Activated naive CD8-positive, alpha-beta T cell (primary cell): ENCODE data around the gene CAST.
"Not testable (repeated sequence)": the region's sequence is repeated elsewhere in the genome, so short reads cannot be mapped to it uniquely, and the experiment has no call there.

Experiments
- H3K27ac Mint-ChIP-seq: one replicate; pipeline ENCODE4 v1.8.0; 2021; ENCODE audit warnings: mixed read lengths
- H3K27me3 Mint-ChIP-seq: one replicate; pipeline ENCODE4 v1.8.0; 2021; ENCODE audit warnings: mixed read lengths
- H3K36me3 Mint-ChIP-seq: one replicate; pipeline ENCODE4 v1.8.0; 2021; ENCODE audit warnings: mixed read lengths
- H3K4me1 Mint-ChIP-seq: one replicate; pipeline ENCODE4 v1.8.0; 2021; ENCODE audit warnings: low read depth, mixed read lengths
- H3K4me3 Mint-ChIP-seq: one replicate; pipeline ENCODE4 v1.8.0; 2021; ENCODE audit warnings: mild to moderate bottlenecking, mixed read lengths
- H3K9me3 Mint-ChIP-seq: one replicate; pipeline ENCODE4 v1.8.0; 2021; ENCODE audit warnings: low read depth, mixed read lengths

The CAST gene

DNA sequence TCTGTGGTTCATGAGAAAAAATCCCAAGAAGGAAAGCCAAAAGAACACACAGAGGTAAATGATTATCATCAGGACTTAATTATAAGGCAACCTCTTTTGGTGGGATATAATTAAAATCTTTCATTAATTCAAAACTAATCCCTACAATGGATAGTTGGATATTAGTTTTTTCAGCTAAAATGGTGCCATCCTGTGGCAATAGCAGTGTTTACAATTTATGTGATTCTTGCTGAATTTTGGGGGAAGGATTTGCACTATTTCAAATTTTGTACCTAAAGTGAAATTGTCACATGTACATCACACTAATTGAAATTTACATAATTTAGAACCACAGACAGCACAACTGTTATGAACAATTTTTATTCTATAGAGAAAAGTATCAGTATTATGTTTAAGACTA is 67.0 kb downstream of the CAST start:
- Mint-ChIP-seq H3K4me3 (no peak overlapping the region), H3K36me3 (peaks cover 18% of the 10 kb centered on the region), H3K4me1 (peaks cover 3% of the 10 kb centered on the region)

DNA sequence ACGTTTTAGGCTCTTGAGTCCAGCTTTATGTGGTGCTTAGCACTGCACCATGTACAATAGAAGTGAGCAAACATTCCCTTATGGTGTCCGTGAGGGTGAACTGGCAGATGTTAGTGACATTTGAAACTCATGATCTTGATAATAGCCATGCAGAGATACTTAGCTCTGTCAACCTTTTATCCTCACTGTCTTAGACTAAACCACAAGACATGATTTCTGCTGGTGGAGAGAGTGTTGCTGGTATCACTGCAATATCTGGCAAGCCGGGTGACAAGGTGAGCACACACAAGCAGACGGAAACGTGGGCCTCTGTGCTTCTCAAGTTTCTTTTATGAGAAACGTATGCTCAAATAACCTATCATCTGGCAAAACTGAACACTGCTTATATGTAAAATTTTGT is 68.4 kb downstream of the CAST start:
- H3K27me3 Mint-ChIP-seq = no peaks in the 10 kb centered on the region
- no peak overlapping the region for H3K27ac Mint-ChIP-seq

More for the DNA sequence above, 67.0 kb downstream of the CAST start:
- Mint-ChIP-seq H3K9me3 (no peaks in the 10 kb centered on the region), H3K27me3 (no peaks in the 10 kb centered on the region), H3K27ac (no peak overlapping the region)

DNA sequence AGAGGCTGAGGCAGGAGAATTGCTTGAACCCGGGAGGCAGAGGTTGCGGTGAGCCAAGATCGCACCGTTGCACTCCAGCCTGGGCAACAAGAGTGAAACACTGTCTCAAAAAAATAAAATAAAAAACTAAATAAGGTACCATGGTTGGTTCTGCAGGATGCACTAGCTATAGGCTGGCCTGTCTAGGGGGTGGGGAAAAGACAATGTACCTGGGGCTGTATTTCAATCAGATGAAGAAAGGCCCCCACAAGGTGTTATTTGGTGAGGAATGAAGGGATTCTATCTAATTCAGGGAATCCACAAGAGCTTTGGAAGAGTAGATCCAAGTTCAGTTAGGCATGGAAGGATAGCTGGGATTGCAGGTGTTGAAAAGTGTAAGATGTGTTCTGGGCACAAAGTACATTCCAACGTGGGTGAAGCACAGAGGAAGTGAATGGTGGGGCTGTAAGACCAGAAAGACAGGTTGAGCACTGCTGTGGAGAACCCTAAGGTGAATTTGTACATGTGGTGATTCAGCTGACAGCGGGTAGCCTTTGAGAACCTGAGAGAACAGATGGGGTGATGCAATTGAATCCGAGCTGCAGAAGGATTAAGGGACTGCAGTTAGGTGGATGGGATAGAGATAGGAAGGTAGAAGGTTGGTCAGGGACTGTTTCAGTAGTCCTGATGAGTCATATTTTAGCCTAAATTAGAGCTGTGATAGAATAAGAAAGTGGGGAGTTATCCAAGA is 71.8 kb downstream of the CAST start:
- no peaks in the 10 kb centered on the region for H3K27me3 Mint-ChIP-seq
- H3K27ac Mint-ChIP-seq = peak overlapping the region; percentile 5
- no peaks in the 10 kb centered on the region for H3K9me3 Mint-ChIP-seq
- H3K4me1 Mint-ChIP-seq = peaks cover 4% of the 10 kb centered on the region
- H3K36me3 Mint-ChIP-seq = peaks cover 14% of the 10 kb centered on the region
- no peak overlapping the region for H3K4me3 Mint-ChIP-seq

More for the DNA sequence above, 68.4 kb downstream of the CAST start:
- H3K9me3 Mint-ChIP-seq = no peaks in the 10 kb centered on the region
- peaks cover 16% of the 10 kb centered on the region for H3K36me3 Mint-ChIP-seq
- no peak overlapping the region for H3K4me3 Mint-ChIP-seq
- peaks cover 4% of the 10 kb centered on the region for H3K4me1 Mint-ChIP-seq

DNA sequence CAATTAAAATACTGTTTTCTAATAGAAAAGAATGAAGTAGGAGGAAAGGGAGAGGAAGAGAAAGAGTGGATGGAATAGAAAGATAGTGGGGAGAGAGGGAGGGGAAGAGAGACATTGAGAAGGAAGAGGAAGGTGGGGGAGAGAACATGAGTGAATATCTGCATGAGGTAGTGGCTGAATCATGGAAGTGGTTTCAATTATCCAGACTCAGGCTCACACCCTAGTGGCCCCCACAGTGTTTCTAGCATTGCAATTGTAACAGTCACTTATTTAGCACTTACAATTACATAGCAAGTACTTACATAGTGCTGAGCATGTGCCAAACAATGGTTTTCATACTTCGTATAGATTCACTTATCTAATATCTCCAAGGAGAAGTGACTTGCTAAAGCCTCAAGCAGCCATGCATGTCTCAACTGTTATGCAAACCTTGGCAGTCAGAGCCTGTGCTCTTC is 72.7 kb downstream of the CAST start:
- Mint-ChIP-seq H3K27ac (no peak overlapping the region), H3K9me3 (no peaks in the 10 kb centered on the region), H3K36me3 (peaks cover 10% of the 10 kb centered on the region), H3K4me3 (no peak overlapping the region), H3K27me3 (no peaks in the 10 kb centered on the region), H3K4me1 (peaks cover 4% of the 10 kb centered on the region)

DNA sequence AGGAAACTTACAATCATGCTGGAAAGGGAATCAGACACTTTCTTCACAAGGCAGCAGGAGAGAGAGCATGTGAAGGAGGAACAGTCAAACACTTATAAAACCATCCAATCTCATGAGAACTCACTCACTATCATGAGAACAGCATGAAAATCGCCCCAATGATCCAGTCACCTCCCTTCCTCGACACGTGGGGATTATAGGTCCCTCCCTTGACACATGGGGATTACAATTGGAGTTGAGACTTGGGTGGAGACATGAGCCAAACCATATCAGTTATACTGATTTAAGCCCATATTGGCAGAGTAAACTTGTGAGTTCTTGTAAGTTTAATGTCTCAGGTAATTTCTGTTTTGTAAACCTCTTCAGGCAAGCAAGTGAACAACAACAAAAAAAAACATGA is 74.8 kb downstream of the CAST start:
- Mint-ChIP-seq H3K27me3 (no peaks in the 10 kb centered on the region), H3K4me1 (peaks cover 4% of the 10 kb centered on the region), H3K4me3 (no peak overlapping the region), H3K27ac (no peak overlapping the region), H3K9me3 (no peaks in the 10 kb centered on the region), H3K36me3 (peaks cover 3% of the 10 kb centered on the region)

DNA sequence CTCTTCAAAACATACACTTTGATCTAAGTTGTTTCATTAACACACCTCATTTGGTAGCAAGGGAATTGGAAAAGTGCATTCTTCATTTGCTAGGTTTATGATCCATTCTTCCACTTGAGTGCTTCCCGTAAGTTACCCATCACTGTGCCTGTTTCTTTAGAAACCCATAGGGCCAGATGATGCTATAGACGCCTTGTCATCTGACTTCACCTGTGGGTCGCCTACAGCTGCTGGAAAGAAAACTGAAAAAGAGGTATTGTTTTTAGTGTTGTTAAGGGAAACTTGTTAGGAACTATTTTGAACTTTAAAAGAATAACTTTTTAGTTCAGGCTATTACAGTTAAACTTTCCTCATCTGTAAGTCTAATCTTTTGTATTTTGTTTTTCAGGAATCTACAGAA is 78.9 kb downstream of the CAST start:
- Mint-ChIP-seq H3K27me3 (no peaks in the 10 kb centered on the region), H3K4me3 (no peak overlapping the region), H3K4me1 (no peaks in the 10 kb centered on the region), H3K36me3 (peaks cover 6% of the 10 kb centered on the region), H3K27ac (peak overlapping the region; percentile 31), H3K9me3 (no peaks in the 10 kb centered on the region)

DNA sequence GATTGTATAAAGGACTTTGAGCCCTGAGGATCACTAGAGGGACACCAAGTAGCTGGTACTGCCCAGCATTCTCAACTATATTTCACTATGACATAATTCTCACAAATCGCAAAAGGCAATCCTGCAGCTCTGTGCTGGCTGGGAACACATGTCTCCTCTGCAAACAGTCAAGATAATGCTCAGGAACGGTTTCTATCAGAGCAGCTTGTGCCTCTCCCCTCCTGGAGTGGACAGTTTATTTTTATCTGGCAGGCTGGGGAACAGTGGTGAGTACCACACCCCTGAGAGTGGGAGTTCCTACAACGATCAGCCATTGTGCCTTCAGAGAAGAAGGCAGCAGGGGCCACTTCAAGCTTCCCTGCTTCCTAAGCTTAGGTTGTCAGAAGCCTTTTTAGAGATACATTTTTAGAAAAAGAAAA is 79.7 kb downstream of the CAST start:
- peaks cover 6% of the 10 kb centered on the region for H3K36me3 Mint-ChIP-seq
- H3K9me3 Mint-ChIP-seq = no peaks in the 10 kb centered on the region
- peak overlapping the region; percentile 58 for H3K27ac Mint-ChIP-seq

DNA sequence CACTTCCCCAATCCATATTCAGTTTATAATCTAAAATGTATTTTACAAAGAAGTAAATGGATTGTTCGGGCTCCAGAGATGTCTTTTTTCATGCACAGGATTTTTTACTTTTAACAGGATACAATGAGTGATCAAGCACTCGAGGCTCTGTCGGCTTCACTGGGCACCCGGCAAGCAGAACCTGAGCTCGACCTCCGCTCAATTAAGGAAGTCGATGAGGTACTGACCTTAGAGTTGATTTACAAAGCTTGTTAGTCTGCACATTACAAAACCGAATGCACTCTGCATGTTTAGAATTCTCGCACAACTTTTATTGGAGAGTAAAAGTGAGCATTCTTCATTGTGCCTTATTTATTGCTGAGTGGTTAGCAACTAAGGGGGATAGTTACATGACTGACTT is 80.4 kb downstream of the CAST start:
- Mint-ChIP-seq H3K27ac (peak overlapping the region; percentile 76), H3K4me1 (no peaks in the 10 kb centered on the region), H3K27me3 (no peaks in the 10 kb centered on the region), H3K9me3 (no peaks in the 10 kb centered on the region), H3K4me3 (no peak overlapping the region), H3K36me3 (peaks cover 6% of the 10 kb centered on the region)

More for the DNA sequence above, 79.7 kb downstream of the CAST start:
- Mint-ChIP-seq H3K4me3 (no peak overlapping the region), H3K27me3 (no peaks in the 10 kb centered on the region), H3K4me1 (no peaks in the 10 kb centered on the region)

DNA sequence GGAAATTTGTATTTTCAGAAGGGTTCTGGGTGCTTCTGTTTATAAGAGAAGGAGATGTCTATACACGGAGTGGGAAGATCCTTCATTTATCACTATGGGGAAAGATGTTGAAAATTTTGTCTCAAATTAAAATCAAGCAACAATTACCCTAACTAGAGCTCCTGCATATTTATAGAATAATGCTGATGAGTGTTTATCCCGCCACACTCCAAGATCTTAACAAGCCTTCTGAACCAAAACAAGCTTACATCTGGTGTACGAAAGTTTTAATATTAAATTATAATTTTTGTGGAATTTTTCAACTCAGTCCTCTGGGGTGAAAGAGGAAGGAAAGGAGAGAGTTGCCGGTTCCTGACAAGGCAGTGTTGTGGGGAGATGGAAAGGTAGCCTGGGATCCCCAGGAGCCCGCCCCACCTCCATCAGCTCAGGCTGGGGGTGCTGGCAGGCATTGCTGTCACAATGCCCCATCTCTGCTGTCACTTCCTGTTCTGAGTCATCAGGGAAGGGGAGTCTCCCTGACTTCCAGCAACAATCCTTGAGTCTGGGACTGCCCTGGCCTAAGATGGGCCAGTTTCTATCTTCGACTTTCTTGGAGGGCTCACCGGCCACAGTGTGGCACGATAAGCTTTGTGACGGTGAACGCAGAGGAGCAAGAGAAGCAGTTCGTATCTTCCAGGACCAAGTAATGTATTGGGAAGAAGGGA is 81.0 kb downstream of the CAST start:
- peak overlapping the region; percentile 76 for H3K27ac Mint-ChIP-seq
- H3K4me3 Mint-ChIP-seq = no peak overlapping the region
- H3K36me3 Mint-ChIP-seq = peaks cover 6% of the 10 kb centered on the region
- no peaks in the 10 kb centered on the region for H3K27me3 Mint-ChIP-seq
- no peaks in the 10 kb centered on the region for H3K4me1 Mint-ChIP-seq
- H3K9me3 Mint-ChIP-seq = no peaks in the 10 kb centered on the region

DNA sequence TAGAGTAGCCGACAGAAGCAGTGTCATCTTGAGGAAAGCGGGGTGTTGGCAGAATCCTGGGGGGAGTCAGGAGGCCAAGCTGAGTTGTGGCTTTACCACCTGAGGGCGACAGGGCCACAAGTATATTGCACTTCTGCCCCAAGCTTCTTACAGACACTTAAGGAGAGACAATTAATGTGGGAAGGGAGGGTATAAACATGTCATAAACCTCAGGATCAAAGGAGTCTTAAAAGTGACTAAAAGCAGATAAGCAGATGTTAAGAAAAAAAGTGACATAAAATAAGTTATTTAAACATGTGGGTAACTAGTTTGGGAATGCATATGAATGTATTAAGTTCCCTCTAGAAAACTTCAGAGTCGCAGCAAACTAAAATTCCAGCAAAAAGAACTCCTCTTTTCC is 81.6 kb downstream of the CAST start:
- no peaks in the 10 kb centered on the region for H3K27me3 Mint-ChIP-seq
- no peaks in the 10 kb centered on the region for H3K9me3 Mint-ChIP-seq
- no peak overlapping the region for H3K4me3 Mint-ChIP-seq
- H3K4me1 Mint-ChIP-seq = no peaks in the 10 kb centered on the region
- peaks cover 6% of the 10 kb centered on the region for H3K36me3 Mint-ChIP-seq
- H3K27ac Mint-ChIP-seq = peak overlapping the region; percentile 79

DNA sequence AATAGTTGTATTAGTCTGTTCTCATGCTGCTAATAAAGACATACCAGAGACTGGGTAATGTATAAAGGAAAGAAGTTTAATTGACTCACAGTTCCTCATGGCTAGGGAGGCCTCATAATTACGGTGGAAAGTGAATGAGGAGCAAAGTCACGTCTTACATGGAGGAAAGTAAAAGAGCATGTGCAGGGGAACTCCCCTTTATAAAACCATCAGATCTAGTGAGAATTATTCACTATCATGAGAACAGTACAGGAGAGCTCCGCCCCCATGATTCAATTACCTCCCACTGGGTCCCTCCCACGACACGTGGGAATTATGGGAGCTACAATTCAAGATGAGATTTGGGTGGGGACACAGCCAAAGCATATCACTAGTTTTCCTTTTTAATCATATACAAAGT is 82.0 kb downstream of the CAST start:
- not testable (repeated sequence) for H3K9me3 Mint-ChIP-seq, H3K4me3 Mint-ChIP-seq, H3K4me1 Mint-ChIP-seq, H3K27me3 Mint-ChIP-seq, H3K36me3 Mint-ChIP-seq
- H3K27ac Mint-ChIP-seq = peak overlapping the region; percentile 79

DNA sequence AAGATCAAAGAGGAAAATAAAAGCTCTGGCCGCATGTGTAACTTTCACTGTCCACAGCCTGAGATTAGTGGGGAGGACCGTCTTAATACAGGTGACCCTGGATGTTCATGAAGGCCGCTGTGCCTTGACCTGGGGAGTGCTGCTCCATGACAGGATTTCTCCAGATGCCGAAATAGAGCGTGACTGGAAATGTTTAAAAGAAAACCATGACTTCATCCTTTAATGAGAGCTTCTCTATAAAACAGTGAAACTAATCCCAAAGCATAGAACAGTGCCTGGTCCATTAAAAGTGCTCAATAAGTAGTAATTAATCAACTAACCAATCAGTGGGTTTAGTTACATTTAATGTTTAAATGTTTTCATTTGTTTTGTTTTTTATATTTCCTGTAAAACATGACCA is 82.8 kb downstream of the CAST start:
- Mint-ChIP-seq H3K4me1 (no peaks in the 10 kb centered on the region), H3K27me3 (no peaks in the 10 kb centered on the region), H3K27ac (peak overlapping the region; percentile 37), H3K36me3 (peaks cover 6% of the 10 kb centered on the region), H3K9me3 (no peaks in the 10 kb centered on the region), H3K4me3 (no peak overlapping the region)

DNA sequence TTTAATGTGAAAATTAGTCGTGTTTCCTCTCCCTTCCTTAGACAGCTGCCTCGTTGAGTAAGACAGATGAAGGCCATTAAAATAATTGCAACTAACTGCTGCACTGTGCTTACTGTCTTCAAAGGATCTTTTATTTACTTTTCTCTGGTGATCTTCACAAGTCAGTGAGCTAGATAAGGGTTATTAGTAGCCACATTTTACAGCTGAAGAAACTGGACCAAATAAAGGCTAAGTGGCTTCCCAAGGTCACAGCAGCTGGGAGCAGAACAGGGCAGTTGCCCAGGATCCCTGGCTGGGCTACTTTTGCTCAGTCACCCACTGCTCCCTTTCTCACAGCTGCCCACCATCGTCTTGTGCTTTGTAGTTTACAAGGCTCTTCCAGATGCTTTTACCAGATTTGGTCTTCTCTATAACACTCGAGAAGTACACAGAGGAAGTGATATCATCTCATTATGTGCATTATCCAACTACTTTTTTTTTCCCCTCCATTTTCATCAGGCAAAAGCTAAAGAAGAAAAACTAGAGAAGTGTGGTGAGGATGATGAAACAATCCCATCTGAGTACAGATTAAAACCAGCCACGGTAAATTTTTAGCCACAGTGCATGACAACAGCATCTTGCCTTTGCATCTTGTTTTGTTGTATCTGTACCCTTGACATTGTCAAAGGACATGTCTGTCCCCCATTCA is 83.8 kb downstream of the CAST start:
- H3K9me3 Mint-ChIP-seq = no peaks in the 10 kb centered on the region
- no peak overlapping the region for H3K4me3 Mint-ChIP-seq
- H3K36me3 Mint-ChIP-seq = peaks cover 6% of the 10 kb centered on the region
- H3K4me1 Mint-ChIP-seq = no peaks in the 10 kb centered on the region
- no peaks in the 10 kb centered on the region for H3K27me3 Mint-ChIP-seq
- H3K27ac Mint-ChIP-seq = peak overlapping the region; percentile 24

DNA sequence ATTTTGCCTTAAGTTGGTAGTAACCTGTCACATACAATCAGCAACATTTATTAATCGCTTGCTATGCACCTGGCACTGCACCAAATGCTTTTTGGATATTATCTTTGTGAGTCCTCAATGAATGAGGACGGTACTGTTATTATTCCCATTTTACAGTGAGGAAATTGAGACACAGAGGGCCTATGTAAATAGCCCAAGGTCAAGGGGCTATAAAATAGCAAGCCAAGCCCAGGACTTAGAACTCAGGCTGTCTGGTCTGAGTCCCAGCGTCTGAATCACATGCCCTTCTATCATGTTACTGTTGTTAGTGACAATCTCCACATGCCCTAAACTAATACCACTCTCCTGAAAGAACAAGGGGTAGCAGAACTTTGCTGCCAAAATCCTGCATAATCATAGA is 85.5 kb downstream of the CAST start:
- Mint-ChIP-seq H3K9me3 (no peaks in the 10 kb centered on the region), H3K4me1 (peaks cover 2% of the 10 kb centered on the region), H3K36me3 (peaks cover 6% of the 10 kb centered on the region), H3K27me3 (no peaks in the 10 kb centered on the region), H3K27ac (no peak overlapping the region), H3K4me3 (no peak overlapping the region)

DNA sequence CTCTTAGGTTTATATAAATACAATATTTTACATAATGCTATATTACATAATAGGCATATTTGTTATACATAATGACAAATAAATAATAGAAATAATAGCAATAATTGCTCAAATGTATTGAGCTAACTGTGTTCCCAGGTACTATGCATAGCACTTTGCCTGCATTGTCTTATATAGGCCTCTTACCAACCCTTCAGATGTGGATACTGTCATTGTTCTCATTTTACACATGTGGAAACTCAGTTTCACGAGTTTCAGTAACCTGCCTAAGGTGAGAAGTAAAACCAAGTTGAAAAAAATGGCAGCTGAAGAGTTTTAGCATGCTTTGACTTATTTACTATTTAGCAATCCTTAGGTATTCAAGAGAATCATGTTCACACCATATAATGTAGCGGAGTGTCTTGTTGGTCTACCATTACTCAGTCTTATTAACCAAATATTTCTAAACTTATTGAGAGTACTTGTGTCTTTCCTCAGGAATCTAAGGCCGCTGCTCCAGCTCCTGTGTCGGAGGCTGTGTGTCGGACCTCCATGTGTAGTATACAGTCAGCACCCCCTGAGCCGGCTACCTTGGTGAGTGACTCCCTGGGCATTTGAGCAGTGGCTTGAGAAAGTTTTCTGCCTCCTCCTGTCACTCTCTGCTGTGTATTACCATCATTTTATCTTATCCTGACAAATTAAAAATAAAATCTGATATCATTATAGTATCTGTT is 88.1 kb downstream of the CAST start:
- peaks cover 2% of the 10 kb centered on the region for H3K4me1 Mint-ChIP-seq
- H3K27ac Mint-ChIP-seq = no peak overlapping the region
- H3K27me3 Mint-ChIP-seq = no peaks in the 10 kb centered on the region
- no peaks in the 10 kb centered on the region for H3K9me3 Mint-ChIP-seq
- no peaks in the 10 kb centered on the region for H3K36me3 Mint-ChIP-seq
- no peak overlapping the region for H3K4me3 Mint-ChIP-seq
